ENCODE results near the gene LRRC30.

Gene LRRC30

DNA sequence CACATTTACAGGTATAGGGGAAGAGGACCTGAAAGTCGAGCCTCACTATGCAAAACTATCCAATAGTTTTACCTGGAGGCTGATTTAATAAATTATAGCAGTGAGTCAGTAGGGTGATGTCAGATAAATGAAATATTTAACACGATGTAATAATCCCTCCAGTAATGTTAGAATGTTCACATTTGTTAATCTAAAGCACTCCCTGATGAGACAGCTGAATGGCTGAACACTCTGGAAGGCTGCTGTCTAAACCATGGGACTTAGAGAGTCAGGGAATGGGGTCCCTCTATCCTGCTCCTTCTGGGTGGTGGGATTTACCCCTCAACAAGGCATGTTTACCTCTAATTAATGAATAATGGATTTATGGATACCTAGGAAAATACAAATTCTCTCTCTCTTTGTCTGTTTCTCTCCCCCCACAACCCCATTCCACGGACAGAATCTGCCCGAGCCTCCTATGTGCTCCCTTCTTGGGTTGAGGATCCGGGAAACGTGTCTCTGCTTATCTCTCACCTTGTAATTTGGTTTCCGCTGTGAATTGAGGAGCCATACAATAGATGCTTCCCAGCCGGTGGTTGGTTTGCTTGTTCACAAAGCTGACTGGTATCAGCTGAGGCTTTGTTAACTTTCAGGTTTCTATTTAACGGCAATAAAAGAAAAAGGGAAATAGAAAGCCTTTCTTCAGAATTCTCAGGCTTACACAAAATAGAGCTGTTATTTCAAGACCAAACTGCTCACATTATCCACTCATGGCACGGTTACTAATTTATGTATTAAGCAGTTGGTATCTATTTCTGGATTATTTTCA, 25.9 kb downstream of the LRRC30 start:
- Histone ChIP-seq H3K4ac (ENCODE audit: low read length) (no peak overlapping the region), H3K27ac (replicated peaks; ENCODE audit: low read length) (peak overlapping the region; percentile 21), H2BK120ac (ENCODE audit: low read depth, low read length) (no peak overlapping the region), H3K36me3 (replicated peaks in 1 of 2; ENCODE audit: control insufficient read depth in 2 of 2, insufficient read depth in 2 of 2, low read length in 2 of 2) (no peaks in the 10 kb centered on the region), H3K4me3 (ENCODE audit: low read length in 2 of 2) (no peak overlapping the region), H3K4me1 (ENCODE audit: control insufficient read depth in 2 of 2, insufficient read depth in 1 of 2, low read depth in 1 of 2, low read length in 2 of 2) (peaks cover 9 to 14% of the 10 kb centered on the region in 2 donors), H3K23ac (ENCODE audit: low read depth, low read length, poor library complexity) (no peak overlapping the region), H2AFZ (ENCODE audit: low read length) (peak overlapping the region; percentile 26), H3K79me1 (ENCODE audit: low read depth, low read length) (no peaks in the 10 kb centered on the region), H3K9ac (ENCODE audit: low read depth, low read length, poor library complexity) (no peak overlapping the region), H3K27me3 (ENCODE audit: control insufficient read depth in 3 of 3, insufficient read depth in 3 of 3, low read depth in 1 of 3, low read length in 3 of 3) (no peaks in the 10 kb centered on the region), H2BK12ac (ENCODE audit: low read length) (peak overlapping the region; percentile 98), H3K4me2 (ENCODE audit: insufficient read depth, low read length, poor library complexity, severe bottlenecking) (no peak overlapping the region), H3K9me3 (replicated peaks in 1 of 2; ENCODE audit: control insufficient read depth in 2 of 2, insufficient read depth in 1 of 2, low read depth in 1 of 2, low read length in 2 of 2) (peaks cover 0 to 5% of the 10 kb centered on the region in 2 donors), H2BK5ac (ENCODE audit: low read length) (no peak overlapping the region), H3K18ac (ENCODE audit: low read length) (peak overlapping the region; percentile 87), H2BK15ac (ENCODE audit: low read length) (peak overlapping the region; percentile 75), H2AK5ac (ENCODE audit: low read depth, low read length) (peak overlapping the region; percentile 82), H4K91ac (ENCODE audit: low read depth, low read length, poor library complexity) (no peak overlapping the region), H3K14ac (ENCODE audit: low read length) (no peak overlapping the region), H4K8ac (ENCODE audit: low read depth, low read length) (no peak overlapping the region)
- WGBS, 2 donors (ENCODE audit: extremely low coverage in 2 of 2, insufficient read length in 2 of 2, insufficient replicate concordance in 1 of 2): no CpG with 5 or more reads among the region's 10 CpGs
- DNase-seq (ENCODE audit: low spot score): no peak

- no peak overlapping the region for H3K4ac ChIP-seq (ENCODE audit: low read length)
- peak overlapping the region; percentile 21 for H3K27ac ChIP-seq (replicated peaks; ENCODE audit: low read length)
- H2BK5ac ChIP-seq (ENCODE audit: low read length): no peak overlapping the region
- no CpG with 5 or more reads among the region's 3 CpGs for WGBS, 2 donors (ENCODE audit: extremely low coverage in 2 of 2, insufficient read length in 2 of 2, insufficient replicate concordance in 1 of 2)
- DNase-seq (ENCODE audit: low spot score): no peak
- H3K4me1 ChIP-seq (ENCODE audit: control insufficient read depth in 2 of 2, insufficient read depth in 1 of 2, low read depth in 1 of 2, low read length in 2 of 2): peaks cover 9 to 14% of the 10 kb centered on the region in 2 donors
- H2BK12ac ChIP-seq (ENCODE audit: low read length): no peak overlapping the region
- H3K36me3 ChIP-seq (replicated peaks in 1 of 2; ENCODE audit: control insufficient read depth in 2 of 2, insufficient read depth in 2 of 2, low read length in 2 of 2): no peaks in the 10 kb centered on the region
- no peaks in the 10 kb centered on the region for H3K79me1 ChIP-seq (ENCODE audit: low read depth, low read length)
- no peak overlapping the region for H3K23ac ChIP-seq (ENCODE audit: low read depth, low read length, poor library complexity)
- no peak overlapping the region for H2AK5ac ChIP-seq (ENCODE audit: low read depth, low read length)
- no peak overlapping the region for H2BK15ac ChIP-seq (ENCODE audit: low read length)
- H3K18ac ChIP-seq (ENCODE audit: low read length): no peak overlapping the region
- H4K91ac ChIP-seq (ENCODE audit: low read depth, low read length, poor library complexity): no peak overlapping the region
- H3K14ac ChIP-seq (ENCODE audit: low read length): no peak overlapping the region
- H2BK120ac ChIP-seq (ENCODE audit: low read depth, low read length): no peak overlapping the region
- H3K27me3 ChIP-seq (ENCODE audit: control insufficient read depth in 3 of 3, insufficient read depth in 3 of 3, low read depth in 1 of 3, low read length in 3 of 3): no peaks in the 10 kb centered on the region
- no peak overlapping the region for H4K8ac ChIP-seq (ENCODE audit: low read depth, low read length)
- H2AFZ ChIP-seq (ENCODE audit: low read length): peak overlapping the region; percentile 26
- peak overlapping the region in 1 of 2 donors; percentile 34 for H3K4me3 ChIP-seq (ENCODE audit: low read length in 2 of 2)
- peak overlapping the region; percentile 34 for H3K4me2 ChIP-seq (ENCODE audit: insufficient read depth, low read length, poor library complexity, severe bottlenecking)
- peaks cover 0 to 1% of the 10 kb centered on the region in 2 donors for H3K9me3 ChIP-seq (replicated peaks in 1 of 2; ENCODE audit: control insufficient read depth in 2 of 2, insufficient read depth in 1 of 2, low read depth in 1 of 2, low read length in 2 of 2)
- H3K9ac ChIP-seq (ENCODE audit: low read depth, low read length, poor library complexity): no peak overlapping the region
Observed at GRCh38 chr18:7257426-7257740, 26.5 kb downstream of the LRRC30 start.

DNA sequence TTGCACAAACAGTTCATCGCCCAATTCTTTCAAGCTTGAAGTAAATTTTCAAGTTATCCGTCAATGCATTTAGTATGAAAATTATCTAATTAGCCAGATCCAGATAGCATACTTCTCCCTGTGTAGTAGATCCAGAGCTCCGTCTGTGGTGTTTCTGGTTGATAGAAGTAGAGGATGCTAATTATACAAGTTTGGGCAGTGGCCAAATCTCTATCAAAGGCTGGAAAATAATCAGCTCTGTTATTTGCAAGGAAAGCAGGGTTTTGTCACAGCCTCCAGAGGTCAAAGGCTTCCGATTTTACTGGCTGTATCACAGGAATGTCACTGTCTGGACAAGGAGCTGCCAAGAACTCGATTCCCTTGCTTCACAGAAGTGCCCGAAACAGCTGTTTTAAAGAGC, 28.6 kb downstream of the LRRC30 start:
- H2BK15ac ChIP-seq (ENCODE audit: low read length): no peak overlapping the region
- no peak overlapping the region for H2BK12ac ChIP-seq (ENCODE audit: low read length)
- no peak overlapping the region for H3K23ac ChIP-seq (ENCODE audit: low read depth, low read length, poor library complexity)
- H4K8ac ChIP-seq (ENCODE audit: low read depth, low read length): no peak overlapping the region
- DNase-seq (ENCODE audit: low spot score): no peak
- no peak overlapping the region for H3K9ac ChIP-seq (ENCODE audit: low read depth, low read length, poor library complexity)
- H3K9me3 ChIP-seq (replicated peaks in 1 of 2; ENCODE audit: control insufficient read depth in 2 of 2, insufficient read depth in 1 of 2, low read depth in 1 of 2, low read length in 2 of 2): peaks cover 0 to 1% of the 10 kb centered on the region in 2 donors
- H3K4me1 ChIP-seq (ENCODE audit: control insufficient read depth in 2 of 2, insufficient read depth in 1 of 2, low read depth in 1 of 2, low read length in 2 of 2): peaks cover 14 to 15% of the 10 kb centered on the region in 2 donors
- no peak overlapping the region for H3K27ac ChIP-seq (replicated peaks; ENCODE audit: low read length)
- H3K27me3 ChIP-seq (ENCODE audit: control insufficient read depth in 3 of 3, insufficient read depth in 3 of 3, low read depth in 1 of 3, low read length in 3 of 3): no peaks in the 10 kb centered on the region
- H3K4me3 ChIP-seq (ENCODE audit: low read length in 2 of 2): no peak overlapping the region
- H2AK5ac ChIP-seq (ENCODE audit: low read depth, low read length): no peak overlapping the region
- no peak overlapping the region for H2BK5ac ChIP-seq (ENCODE audit: low read length)
- no peak overlapping the region for H3K18ac ChIP-seq (ENCODE audit: low read length)
- no peak overlapping the region for H3K4ac ChIP-seq (ENCODE audit: low read length)
- H2BK120ac ChIP-seq (ENCODE audit: low read depth, low read length): no peak overlapping the region
- H4K91ac ChIP-seq (ENCODE audit: low read depth, low read length, poor library complexity): no peak overlapping the region
- H2AFZ ChIP-seq (ENCODE audit: low read length): peak overlapping the region; percentile 12
- H3K4me2 ChIP-seq (ENCODE audit: insufficient read depth, low read length, poor library complexity, severe bottlenecking): no peak overlapping the region
- no CpG with 5 or more reads among the region's 6 CpGs for WGBS, 2 donors (ENCODE audit: extremely low coverage in 2 of 2, insufficient read length in 2 of 2, insufficient replicate concordance in 1 of 2)
- H3K79me1 ChIP-seq (ENCODE audit: low read depth, low read length): no peaks in the 10 kb centered on the region
- no peak overlapping the region for H3K14ac ChIP-seq (ENCODE audit: low read length)
- H3K36me3 ChIP-seq (replicated peaks in 1 of 2; ENCODE audit: control insufficient read depth in 2 of 2, insufficient read depth in 2 of 2, low read length in 2 of 2): no peaks in the 10 kb centered on the region

GRCh38 chr18:7261199-7261598, 30.3 kb downstream of the LRRC30 start:
- H3K27me3 ChIP-seq (ENCODE audit: control insufficient read depth in 3 of 3, insufficient read depth in 3 of 3, low read depth in 1 of 3, low read length in 3 of 3): no peaks in the 10 kb centered on the region
- no peak overlapping the region for H2BK12ac ChIP-seq (ENCODE audit: low read length)
- no peak overlapping the region for H3K9ac ChIP-seq (ENCODE audit: low read depth, low read length, poor library complexity)
- no peak overlapping the region for H2AFZ ChIP-seq (ENCODE audit: low read length)
- no peak overlapping the region for H4K91ac ChIP-seq (ENCODE audit: low read depth, low read length, poor library complexity)
- no peaks in the 10 kb centered on the region for H3K36me3 ChIP-seq (replicated peaks in 1 of 2; ENCODE audit: control insufficient read depth in 2 of 2, insufficient read depth in 2 of 2, low read length in 2 of 2)
- no peak for DNase-seq (ENCODE audit: low spot score)
- H3K4me3 ChIP-seq (ENCODE audit: low read length in 2 of 2): no peak overlapping the region
- no peaks in the 10 kb centered on the region for H3K79me1 ChIP-seq (ENCODE audit: low read depth, low read length)
- no peak overlapping the region for H2BK15ac ChIP-seq (ENCODE audit: low read length)
- H3K18ac ChIP-seq (ENCODE audit: low read length): peak overlapping the region; percentile 19
- no peak overlapping the region for H3K23ac ChIP-seq (ENCODE audit: low read depth, low read length, poor library complexity)
- no peak overlapping the region for H3K14ac ChIP-seq (ENCODE audit: low read length)
- H2BK120ac ChIP-seq (ENCODE audit: low read depth, low read length): no peak overlapping the region
- H2BK5ac ChIP-seq (ENCODE audit: low read length): no peak overlapping the region
- no peak overlapping the region for H4K8ac ChIP-seq (ENCODE audit: low read depth, low read length)
- peaks cover 14 to 15% of the 10 kb centered on the region in 2 donors for H3K4me1 ChIP-seq (ENCODE audit: control insufficient read depth in 2 of 2, insufficient read depth in 1 of 2, low read depth in 1 of 2, low read length in 2 of 2)
- peaks cover 0 to 2% of the 10 kb centered on the region in 2 donors for H3K9me3 ChIP-seq (replicated peaks in 1 of 2; ENCODE audit: control insufficient read depth in 2 of 2, insufficient read depth in 1 of 2, low read depth in 1 of 2, low read length in 2 of 2)
- H3K27ac ChIP-seq (replicated peaks; ENCODE audit: low read length): no peak overlapping the region
- H2AK5ac ChIP-seq (ENCODE audit: low read depth, low read length): no peak overlapping the region
- WGBS, 2 donors (ENCODE audit: extremely low coverage in 2 of 2, insufficient read length in 2 of 2, insufficient replicate concordance in 1 of 2): no CpG with 5 or more reads among the region's 3 CpGs
- no peak overlapping the region for H3K4ac ChIP-seq (ENCODE audit: low read length)
- no peak overlapping the region for H3K4me2 ChIP-seq (ENCODE audit: insufficient read depth, low read length, poor library complexity, severe bottlenecking)
